ENCODE results near the gene KRT86. TPM values are rescaled to one million over a fixed set of nuclear protein-coding genes. Genes with fewer than 3 reads are reported as not detected.

Gene KRT86
- polyA plus RNA-seq, 1 donor (not counting 4 experiments of a cell fraction or from before 2014, with no cell fraction given), result not detected

GRCh38 chr12:52351196-52352059, 77.0 kb downstream of the KRT86 start:
- dilution Hi-C loops (cut with MboI; ENCODE audit: extremely low pct_ligation_motif_present, low sequenced_read_pairs), result no loop called here
- H3K27me3 ChIP-seq (ENCODE audit: control insufficient read depth, extremely low read depth, insufficient read depth, low read length), result no peaks in the 10 kb centered on the region
- no peak for FAIRE-seq

GRCh38 chr12:52352951-52353350, 78.5 kb downstream of the KRT86 start:
- Histone ChIP-seq H4K20me1 (ENCODE audit: control insufficient read depth, extremely low read depth, insufficient read depth, low read length) (no peaks in the 10 kb centered on the region), H3K9me1 (ENCODE audit: control insufficient read depth, extremely low read depth, insufficient read depth, low read length) (no peaks in the 10 kb centered on the region), H3K4me3 (ENCODE audit: control insufficient read depth in 2 of 3, extremely low read depth in 1 of 3, insufficient read depth in 2 of 3, low read depth in 1 of 3, low read length in 3 of 3) (no peak overlapping the region), H3K27me3 (ENCODE audit: control insufficient read depth, extremely low read depth, insufficient read depth, low read length) (no peaks in the 10 kb centered on the region), H3K79me2 (ENCODE audit: control insufficient read depth, insufficient read depth, low read length) (no peaks in the 10 kb centered on the region), H3K36me3 (ENCODE audit: control insufficient read depth in 2 of 2, extremely low read depth in 1 of 2, insufficient read depth in 2 of 2, low read length in 2 of 2) (no peaks in the 10 kb centered on the region), H3K27ac (ENCODE audit: control insufficient read depth, insufficient read depth, low read length) (no peak overlapping the region), H3K4me1 (ENCODE audit: control insufficient read depth, extremely low read depth, insufficient read depth, low read length) (peaks cover 8% of the 10 kb centered on the region), H2AFZ (ENCODE audit: control insufficient read depth, low read length) (no peak overlapping the region), H3K4me2 (ENCODE audit: control insufficient read depth, extremely low read depth, insufficient read depth, low read depth, low read length) (no peak overlapping the region), H3K9me3 (ENCODE audit: control insufficient read depth, low read depth, low read length) (no peaks in the 10 kb centered on the region), H3K9ac (ENCODE audit: control insufficient read depth, extremely low read depth, insufficient read depth, low read length) (no peak overlapping the region)
- no peak for TF ChIP-seq EZH2 (IDR thresholded peaks at IDR 0.05; ENCODE audit: low read length)
- TF ChIP-seq CTCF (optimal IDR thresholded peaks at IDR 0.05 in 1 of 3, IDR thresholded peaks at IDR 0.05 in 1 of 3, conservative IDR thresholded peaks at IDR 0.05 in 1 of 3; ENCODE audit: extremely low read depth in 1 of 3, insufficient read depth in 2 of 3, low read length in 3 of 3), result no peak
- dilution Hi-C loops (cut with MboI; ENCODE audit: extremely low pct_ligation_motif_present, low sequenced_read_pairs), result no loop called here
- DNase-seq (ENCODE audit: low read depth, low spot score) (no peak), FAIRE-seq (no peak)

More at GRCh38 chr12:52351196-52352059, 77.0 kb downstream of the KRT86 start:
- H3K27ac ChIP-seq (ENCODE audit: control insufficient read depth, insufficient read depth, low read length), result no peak overlapping the region
- no peak overlapping the region for H3K9ac ChIP-seq (ENCODE audit: control insufficient read depth, extremely low read depth, insufficient read depth, low read length)
- no peaks in the 10 kb centered on the region for H3K36me3 ChIP-seq (ENCODE audit: control insufficient read depth in 2 of 2, extremely low read depth in 1 of 2, insufficient read depth in 2 of 2, low read length in 2 of 2)
- no peaks in the 10 kb centered on the region for H3K9me1 ChIP-seq (ENCODE audit: control insufficient read depth, extremely low read depth, insufficient read depth, low read length)
- no peak overlapping the region for H3K4me2 ChIP-seq (ENCODE audit: control insufficient read depth, extremely low read depth, insufficient read depth, low read depth, low read length)
- no peaks in the 10 kb centered on the region for H3K9me3 ChIP-seq (ENCODE audit: control insufficient read depth, low read depth, low read length)
- DNase-seq (ENCODE audit: low read depth, low spot score), result no peak
- TF ChIP-seq CTCF (optimal IDR thresholded peaks at IDR 0.05 in 1 of 3, IDR thresholded peaks at IDR 0.05 in 1 of 3, conservative IDR thresholded peaks at IDR 0.05 in 1 of 3; ENCODE audit: extremely low read depth in 1 of 3, insufficient read depth in 2 of 3, low read length in 3 of 3), result no peak
- no peak for TF ChIP-seq EZH2 (IDR thresholded peaks at IDR 0.05; ENCODE audit: low read length)
- H3K4me3 ChIP-seq (ENCODE audit: control insufficient read depth in 2 of 3, extremely low read depth in 1 of 3, insufficient read depth in 2 of 3, low read depth in 1 of 3, low read length in 3 of 3), result no peak overlapping the region
- H3K4me1 ChIP-seq (ENCODE audit: control insufficient read depth, extremely low read depth, insufficient read depth, low read length), result peaks cover 13% of the 10 kb centered on the region
- no peaks in the 10 kb centered on the region for H3K79me2 ChIP-seq (ENCODE audit: control insufficient read depth, insufficient read depth, low read length)
- H4K20me1 ChIP-seq (ENCODE audit: control insufficient read depth, extremely low read depth, insufficient read depth, low read length), result no peaks in the 10 kb centered on the region
- no peak overlapping the region for H2AFZ ChIP-seq (ENCODE audit: control insufficient read depth, low read length)

Measured in keratinocyte (primary cell).